Panc1 (cell line): ENCODE results near the gene CTSD. TPM values are rescaled to one million over a fixed set of nuclear protein-coding genes. Genes with fewer than 3 reads are reported as not detected.

ENCODE experiments used
- ATAC-seq: fragments of 200-7000 bp; cut with Tn5 transposase; 2 replicates; pipeline ENCODE4 v1.9.1; 2020; ENCODE audit warnings: mild to moderate bottlenecking, moderate library complexity
- BruUV-seq: library from RNA; stranded (reverse); fragments of 400-500 nt; replicated peaks from 2 replicates; lab custom pipeline; 2021; lab: Mats Ljungman, UMichigan
- CTCF ChIA-PET: fragments of 300-600 bp; sonication (Branson Sonifier 250); formaldehyde crosslinking; loops from one replicate; lab custom pipeline; 2022; ENCODE audit warnings: antibody characterized with exemption; lab: Charles Lee
- POLR2A ChIA-PET: fragments of 300-600 bp; sonication (Branson Sonifier 250); formaldehyde crosslinking; loops from one replicate; lab custom pipeline; 2022; ENCODE audit warnings: antibody characterized with exemption; lab: Charles Lee
- DNase-seq: peaks from one replicate; pipeline ENCODE4 v3.0.0-alpha.2; 2010; ENCODE audit warnings: low read depth, low spot score
- H3K27ac ChIP-seq: 2 replicates; pipeline ENCODE4 v1.5.1; 2011; ENCODE audit warnings: mild to moderate bottlenecking, low read length, inconsistent platforms
- H3K27me3 ChIP-seq: fragments of 200-500 bp; sonication (Bioruptor generic); 2 replicates; pipeline ENCODE4 v1.6.0; 2014; ENCODE audit warnings: low read length, inconsistent platforms; ENCODE audit not compliant: control insufficient read depth, insufficient read depth
- H3K36me3 ChIP-seq: fragments of 200-500 bp; sonication (Bioruptor generic); 2 replicates; pipeline ENCODE4 v1.5.1; 2014; ENCODE audit warnings: inconsistent platforms, mild to moderate bottlenecking, low read length, moderate library complexity; ENCODE audit not compliant: control insufficient read depth, insufficient read depth
- H3K4me1 ChIP-seq: 2 replicates; pipeline ENCODE4 v1.5.1; 2011; ENCODE audit warnings: inconsistent platforms, mild to moderate bottlenecking, low read length, moderate library complexity; ENCODE audit not compliant: control insufficient read depth, insufficient read depth
- H3K4me3 ChIP-seq, 2 experiments: 2 replicates each; pipeline ENCODE4 v1.5.1; 2011 to 2012; ENCODE audit warnings: low read depth in 2 of 2, low read length in 2 of 2, mild to moderate bottlenecking in 2 of 2, inconsistent platforms in 1 of 2, moderate library complexity in 1 of 2
- H3K9me3 ChIP-seq: fragments of 200-500 bp; sonication (Bioruptor generic); 2 replicates; pipeline ENCODE4 v1.5.1; 2014; ENCODE audit warnings: low read depth, mild to moderate bottlenecking, inconsistent platforms, low read length, moderate library complexity; ENCODE audit not compliant: control insufficient read depth, insufficient read depth
- POLR2AphosphoS5 ChIP-seq: IDR thresholded peaks from 2 replicates; pipeline ENCODE4 v1.6.1; 2012; ENCODE audit warnings: mild to moderate bottlenecking, low read depth, low read length, moderate library complexity
- SIN3A ChIP-seq: IDR thresholded peaks from 2 replicates; pipeline ENCODE4 v1.6.1; 2012; ENCODE audit warnings: low read depth, mild to moderate bottlenecking, low read length, moderate library complexity, borderline replicate concordance; ENCODE audit not compliant: insufficient read depth
- TCF7L2 ChIP-seq: IDR thresholded peaks from 2 replicates; pipeline ENCODE4 v1.6.1; 2011; ENCODE audit warnings: mild to moderate bottlenecking, low read depth, low read length, inconsistent platforms
- in situ Hi-C: cut with HindIII; loops from 2 replicates; pipeline ENCODE4 v1.10.0; 2016; ENCODE audit warnings: low sequenced_read_pairs, low pct_unique_long_range_greater_than_20kb
- intact Hi-C: fragments of 100-400 bp; cut with micrococcal nuclease; formaldehyde crosslinking; loops from one replicate; pipeline ENCODE4 v1.10.0; 2022; ENCODE audit not compliant: unreplicated experiment
- total RNA-seq: library from RNA; stranded (reverse); gene quantifications from one replicate; pipeline ENCODE4 v1.2.1, GENCODE V29; 2021; ENCODE audit not compliant: unreplicated experiment
- TF ChIP-seq, protein P1 (sequence below): fragments of 450-650 bp; IDR thresholded peaks from 2 replicates; pipeline ENCODE4 v1.5.1; 2017; ENCODE audit warnings: mild to moderate bottlenecking
- TF ChIP-seq, protein P2 (sequence below), 2 experiments: IDR thresholded peaks; 2 replicates each; pipeline ENCODE4 v1.6.1; 2011 to 2012; ENCODE audit warnings: low read depth in 2 of 2, control low read depth in 1 of 2, low read length in 1 of 2, mild to moderate bottlenecking in 1 of 2, moderate library complexity in 1 of 2; ENCODE audit not compliant: insufficient read depth in 1 of 2

Gene CTSD
- total RNA-seq, 1 experiment from 2014 or later: 1,813 TPM

DNA sequence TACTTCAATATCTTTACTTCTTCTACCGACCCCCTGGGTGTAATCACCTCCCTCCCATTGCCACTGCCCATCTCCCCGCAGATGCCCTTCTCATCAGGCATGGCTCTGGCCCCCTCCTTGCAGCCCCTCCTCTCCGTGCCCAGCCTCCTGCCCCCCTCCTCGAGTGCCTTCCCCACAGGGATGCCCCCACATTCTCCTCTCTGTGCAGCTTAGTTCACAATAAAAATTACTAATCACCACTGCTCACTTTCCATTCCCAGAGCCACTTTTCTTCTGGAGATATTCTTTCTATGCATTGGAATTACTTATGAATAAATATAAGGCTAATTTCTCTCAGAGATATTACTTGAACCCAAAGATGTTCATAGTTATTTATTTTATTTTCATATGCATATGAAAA is 35.4 kb downstream of the CTSD start:
- H3K4me3 ChIP-seq: no peak overlapping the region
- no peak for ATAC-seq
- in situ Hi-C loops: no loop called here
- TF ChIP-seq TCF7L2: no peak
- TF ChIP-seq, protein P1, sequence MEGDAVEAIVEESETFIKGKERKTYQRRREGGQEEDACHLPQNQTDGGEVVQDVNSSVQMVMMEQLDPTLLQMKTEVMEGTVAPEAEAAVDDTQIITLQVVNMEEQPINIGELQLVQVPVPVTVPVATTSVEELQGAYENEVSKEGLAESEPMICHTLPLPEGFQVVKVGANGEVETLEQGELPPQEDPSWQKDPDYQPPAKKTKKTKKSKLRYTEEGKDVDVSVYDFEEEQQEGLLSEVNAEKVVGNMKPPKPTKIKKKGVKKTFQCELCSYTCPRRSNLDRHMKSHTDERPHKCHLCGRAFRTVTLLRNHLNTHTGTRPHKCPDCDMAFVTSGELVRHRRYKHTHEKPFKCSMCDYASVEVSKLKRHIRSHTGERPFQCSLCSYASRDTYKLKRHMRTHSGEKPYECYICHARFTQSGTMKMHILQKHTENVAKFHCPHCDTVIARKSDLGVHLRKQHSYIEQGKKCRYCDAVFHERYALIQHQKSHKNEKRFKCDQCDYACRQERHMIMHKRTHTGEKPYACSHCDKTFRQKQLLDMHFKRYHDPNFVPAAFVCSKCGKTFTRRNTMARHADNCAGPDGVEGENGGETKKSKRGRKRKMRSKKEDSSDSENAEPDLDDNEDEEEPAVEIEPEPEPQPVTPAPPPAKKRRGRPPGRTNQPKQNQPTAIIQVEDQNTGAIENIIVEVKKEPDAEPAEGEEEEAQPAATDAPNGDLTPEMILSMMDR: no peak
- no peak for TF ChIP-seq SIN3A
- no TSS peak for BruUV-seq
- H3K27ac ChIP-seq: no peak overlapping the region
- CTCF ChIA-PET: no interaction called here
- POLR2A ChIA-PET: interaction anchor here (0.6 kb wide), 1 partner anchor 75 kb away, joined by 3 read pairs; no protein-coding TSS in a partner anchor
- intact Hi-C loops: no loop called here
- H3K27me3 ChIP-seq: peaks cover 5% of the 10 kb centered on the region
- H3K9me3 ChIP-seq: no peaks in the 10 kb centered on the region
- DNase-seq: no peak
- H3K36me3 ChIP-seq: no peaks in the 10 kb centered on the region
- no peaks in the 10 kb centered on the region for H3K4me1 ChIP-seq

DNA sequence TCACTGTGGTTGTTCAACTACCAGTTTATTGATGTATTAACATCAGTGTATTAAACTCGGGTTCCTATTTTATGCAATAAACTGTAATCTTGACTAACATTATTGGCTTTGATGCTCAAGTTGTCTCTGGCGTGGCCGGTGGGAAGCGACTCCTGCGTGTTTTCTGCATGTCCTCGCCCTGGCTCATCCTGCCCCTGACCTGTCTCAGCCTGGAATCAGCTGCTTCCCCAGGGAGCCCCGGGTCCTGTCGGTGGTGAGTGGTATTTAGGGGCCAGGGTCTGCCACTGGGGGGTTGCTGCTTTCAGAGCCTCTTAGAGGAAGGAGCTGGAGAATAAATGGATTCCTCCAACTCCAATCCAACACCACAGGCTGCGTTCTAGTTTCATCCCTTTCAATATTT is 35.9 kb downstream of the CTSD start:
- intact Hi-C loops: no loop called here
- BruUV-seq: no TSS peak
- ChIA-PET POLR2A (interaction anchor here (0.6 kb wide), 1 partner anchor 76 kb away, joined by 3 read pairs; no protein-coding TSS in a partner anchor), CTCF (no interaction called here)
- TF ChIP-seq, protein P1: no peak
- no peak for TF ChIP-seq SIN3A
- TF ChIP-seq POLR2AphosphoS5: no peak
- no peak for TF ChIP-seq TCF7L2
- TF ChIP-seq, protein P2, sequence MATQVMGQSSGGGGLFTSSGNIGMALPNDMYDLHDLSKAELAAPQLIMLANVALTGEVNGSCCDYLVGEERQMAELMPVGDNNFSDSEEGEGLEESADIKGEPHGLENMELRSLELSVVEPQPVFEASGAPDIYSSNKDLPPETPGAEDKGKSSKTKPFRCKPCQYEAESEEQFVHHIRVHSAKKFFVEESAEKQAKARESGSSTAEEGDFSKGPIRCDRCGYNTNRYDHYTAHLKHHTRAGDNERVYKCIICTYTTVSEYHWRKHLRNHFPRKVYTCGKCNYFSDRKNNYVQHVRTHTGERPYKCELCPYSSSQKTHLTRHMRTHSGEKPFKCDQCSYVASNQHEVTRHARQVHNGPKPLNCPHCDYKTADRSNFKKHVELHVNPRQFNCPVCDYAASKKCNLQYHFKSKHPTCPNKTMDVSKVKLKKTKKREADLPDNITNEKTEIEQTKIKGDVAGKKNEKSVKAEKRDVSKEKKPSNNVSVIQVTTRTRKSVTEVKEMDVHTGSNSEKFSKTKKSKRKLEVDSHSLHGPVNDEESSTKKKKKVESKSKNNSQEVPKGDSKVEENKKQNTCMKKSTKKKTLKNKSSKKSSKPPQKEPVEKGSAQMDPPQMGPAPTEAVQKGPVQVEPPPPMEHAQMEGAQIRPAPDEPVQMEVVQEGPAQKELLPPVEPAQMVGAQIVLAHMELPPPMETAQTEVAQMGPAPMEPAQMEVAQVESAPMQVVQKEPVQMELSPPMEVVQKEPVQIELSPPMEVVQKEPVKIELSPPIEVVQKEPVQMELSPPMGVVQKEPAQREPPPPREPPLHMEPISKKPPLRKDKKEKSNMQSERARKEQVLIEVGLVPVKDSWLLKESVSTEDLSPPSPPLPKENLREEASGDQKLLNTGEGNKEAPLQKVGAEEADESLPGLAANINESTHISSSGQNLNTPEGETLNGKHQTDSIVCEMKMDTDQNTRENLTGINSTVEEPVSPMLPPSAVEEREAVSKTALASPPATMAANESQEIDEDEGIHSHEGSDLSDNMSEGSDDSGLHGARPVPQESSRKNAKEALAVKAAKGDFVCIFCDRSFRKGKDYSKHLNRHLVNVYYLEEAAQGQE (IDR thresholded peaks at IDR 0.05; ENCODE audit: insufficient read depth in 1 of 2, low read depth in 2 of 2, low read length in 1 of 2): no peak
- Histone ChIP-seq H3K27me3 (peaks cover 5% of the 10 kb centered on the region), H3K4me1 (no peaks in the 10 kb centered on the region), H3K36me3 (no peaks in the 10 kb centered on the region), H3K27ac (no peak overlapping the region), H3K9me3 (no peaks in the 10 kb centered on the region), H3K4me3 (no peak overlapping the region)
- DNase-seq: no peak
- no peak for ATAC-seq
- in situ Hi-C loops: no loop called here
